ENCODE measurements around the gene PLCH1. TPM values are rescaled to one million over a fixed set of nuclear protein-coding genes. Genes with fewer than 3 reads are reported as not detected.
"Not testable (repeated sequence)": the region's sequence is repeated elsewhere in the genome, so short reads cannot be mapped to it uniquely, and the experiment has no call there.

PLCH1 gene
- total RNA-seq, 1 experiment from 2014 or later = 0.12 TPM

- TF ChIP-seq CTCF (IDR thresholded peaks at IDR 0.05; ENCODE audit: unreplicated experiment) = no peak
- Mint-ChIP-seq H3K9me3 (ENCODE audit: unreplicated experiment) (peaks cover 7% of the 10 kb centered on the region), H3K4me3 (ENCODE audit: unreplicated experiment) (no peak overlapping the region), H3K27ac (ENCODE audit: low read depth, unreplicated experiment) (no peak overlapping the region), H3K27me3 (ENCODE audit: insufficient read depth, unreplicated experiment) (no peaks in the 10 kb centered on the region), H3K4me1 (ENCODE audit: insufficient read depth, unreplicated experiment) (no peaks in the 10 kb centered on the region), H3K36me3 (ENCODE audit: insufficient read depth, unreplicated experiment) (no peaks in the 10 kb centered on the region)
- CTCF ChIA-PET = interaction anchor here (0.9 kb wide), 1 partner anchor 229 kb away, joined by 6 read pairs; no protein-coding TSS in a partner anchor
- POLR2A ChIA-PET = no interaction called here
- intact Hi-C loops (cut with micrococcal nuclease) = no loop called here
- no peak for DNase-seq (ENCODE audit: unreplicated experiment)
- no TSS peak for BruUV-seq (replicated peaks)
Observed at GRCh38 chr3:155618543-155618942, 126.3 kb downstream of the PLCH1 start.

GRCh38 chr3:155617346-155617925 lies 127.4 kb downstream of the PLCH1 start:
- no peak overlapping the region for H3K4me3 Mint-ChIP-seq (ENCODE audit: unreplicated experiment)
- DNase-seq (ENCODE audit: unreplicated experiment) = no peak
- no TSS peak for BruUV-seq (replicated peaks)
- intact Hi-C loops (cut with micrococcal nuclease) = no loop called here
- H3K4me1 Mint-ChIP-seq (ENCODE audit: insufficient read depth, unreplicated experiment) = no peaks in the 10 kb centered on the region
- peaks cover 7% of the 10 kb centered on the region for H3K9me3 Mint-ChIP-seq (ENCODE audit: unreplicated experiment)
- no peak overlapping the region for H3K27ac Mint-ChIP-seq (ENCODE audit: low read depth, unreplicated experiment)
- no peaks in the 10 kb centered on the region for H3K27me3 Mint-ChIP-seq (ENCODE audit: insufficient read depth, unreplicated experiment)
- TF ChIP-seq CTCF (IDR thresholded peaks at IDR 0.05; ENCODE audit: unreplicated experiment) = no peak
- no peaks in the 10 kb centered on the region for H3K36me3 Mint-ChIP-seq (ENCODE audit: insufficient read depth, unreplicated experiment)
- CTCF ChIA-PET = interaction anchor here (0.6 to 0.9 kb wide), 2 partner anchors 151 to 228 kb away, joined by 3 to 6 read pairs; no protein-coding TSS in a partner anchor
- POLR2A ChIA-PET = no interaction called here

DNA sequence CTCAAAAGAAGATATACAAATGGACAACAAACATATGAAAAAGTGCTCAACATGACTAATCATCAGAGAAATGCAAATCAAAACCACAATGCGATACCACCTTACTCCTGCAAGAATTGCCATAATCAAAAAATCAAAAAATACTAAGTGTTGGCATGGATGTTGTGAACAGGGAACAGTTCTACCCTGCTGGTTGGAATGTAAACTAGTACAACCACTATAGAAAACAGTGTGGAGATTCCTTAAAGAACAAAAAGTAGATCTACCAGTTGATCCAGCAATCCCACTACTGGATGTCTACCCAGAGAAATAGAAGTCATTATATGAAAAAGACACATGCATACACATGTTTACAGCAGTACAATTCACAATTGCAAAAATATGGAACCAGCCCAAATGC lies 129.7 kb downstream of the PLCH1 start:
- H3K36me3 Mint-ChIP-seq (ENCODE audit: insufficient read depth, unreplicated experiment); POLR2A ChIA-PET; H3K27me3 Mint-ChIP-seq (ENCODE audit: insufficient read depth, unreplicated experiment); intact Hi-C loops (cut with micrococcal nuclease); H3K4me3 Mint-ChIP-seq (ENCODE audit: unreplicated experiment); BruUV-seq (replicated peaks); DNase-seq (ENCODE audit: unreplicated experiment); CTCF ChIA-PET; H3K27ac Mint-ChIP-seq (ENCODE audit: low read depth, unreplicated experiment); H3K4me1 Mint-ChIP-seq (ENCODE audit: insufficient read depth, unreplicated experiment); H3K9me3 Mint-ChIP-seq (ENCODE audit: unreplicated experiment): not testable (repeated sequence)

DNA sequence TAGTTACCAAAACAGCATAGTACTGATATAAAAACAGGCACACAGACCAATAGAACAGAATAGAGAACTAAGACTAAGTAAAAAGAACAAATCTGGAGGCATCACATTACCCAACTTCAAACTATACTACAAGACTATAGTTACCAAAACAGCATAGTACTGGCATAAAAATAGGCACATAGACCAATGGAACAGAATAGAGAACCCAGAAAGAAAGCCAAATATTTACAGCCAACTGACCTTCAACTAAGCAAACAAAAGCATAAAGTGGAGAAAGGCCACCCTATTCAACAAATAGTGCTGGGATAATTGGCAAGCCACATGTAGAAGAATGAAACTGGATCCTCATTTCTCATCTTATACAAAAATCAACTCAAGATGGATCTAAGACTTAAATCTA lies 130.5 kb downstream of the PLCH1 start:
- H3K27me3 Mint-ChIP-seq (ENCODE audit: insufficient read depth, unreplicated experiment); H3K36me3 Mint-ChIP-seq (ENCODE audit: insufficient read depth, unreplicated experiment); H3K4me1 Mint-ChIP-seq (ENCODE audit: insufficient read depth, unreplicated experiment); H3K27ac Mint-ChIP-seq (ENCODE audit: low read depth, unreplicated experiment); CTCF ChIA-PET; DNase-seq (ENCODE audit: unreplicated experiment); intact Hi-C loops (cut with micrococcal nuclease); H3K9me3 Mint-ChIP-seq (ENCODE audit: unreplicated experiment); POLR2A ChIA-PET; H3K4me3 Mint-ChIP-seq (ENCODE audit: unreplicated experiment); BruUV-seq (replicated peaks): not testable (repeated sequence)

DNA sequence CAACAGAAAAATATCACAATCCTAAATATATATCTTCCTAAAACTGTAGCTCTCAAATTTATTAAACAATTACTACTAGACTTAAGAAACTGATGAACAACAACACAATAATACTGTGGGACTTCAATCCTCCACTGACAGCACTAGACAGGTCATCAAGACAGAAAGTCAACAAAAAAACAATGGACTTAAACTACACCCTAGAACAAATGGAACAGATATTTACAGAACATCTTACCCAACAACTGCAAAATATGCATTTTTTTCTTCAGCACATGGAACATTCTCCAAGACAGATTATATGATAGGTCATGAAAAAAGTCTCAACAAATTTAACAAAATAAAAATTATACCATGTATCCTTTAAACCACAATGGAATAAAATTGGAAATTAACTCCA lies 133.4 kb downstream of the PLCH1 start:
- Mint-ChIP-seq H3K4me1 (ENCODE audit: insufficient read depth, unreplicated experiment) (no peaks in the 10 kb centered on the region), H3K27ac (ENCODE audit: low read depth, unreplicated experiment) (no peak overlapping the region), H3K9me3 (ENCODE audit: unreplicated experiment) (peaks cover 7% of the 10 kb centered on the region), H3K27me3 (ENCODE audit: insufficient read depth, unreplicated experiment) (no peaks in the 10 kb centered on the region), H3K36me3 (ENCODE audit: insufficient read depth, unreplicated experiment) (no peaks in the 10 kb centered on the region), H3K4me3 (ENCODE audit: unreplicated experiment) (no peak overlapping the region)
- no peak for TF ChIP-seq CTCF (IDR thresholded peaks at IDR 0.05; ENCODE audit: unreplicated experiment)
- BruUV-seq (replicated peaks) = no TSS peak
- POLR2A ChIA-PET = interaction anchor here (0.6 kb wide), 1 partner anchor 27 kb away, joined by 3 read pairs; no protein-coding TSS in a partner anchor
- CTCF ChIA-PET = no interaction called here
- no peak for DNase-seq (ENCODE audit: unreplicated experiment)
- intact Hi-C loops (cut with micrococcal nuclease) = no loop called here
